GM12891 (cell line): Measurements from ENCODE around the gene RBPJL.
A peak's percentile ranks its signal among the peaks of the same experiment; 100 is the strongest.

Experiments used
- DNase-seq: peaks from one replicate; pipeline ENCODE4 v3.0.0; 2011; ENCODE audit warnings: low spot score; ENCODE audit not compliant: insufficient read length
- FAIRE-seq: peaks from 2 replicates; lab custom pipeline; 2011; peaks lifted over from hg19 to GRCh38; lab: Jason Lieb, UNC
- PAX5 ChIP-seq: IDR thresholded peaks from 2 replicates; pipeline ENCODE4 v1.6.1; 2011; ENCODE audit warnings: low read length, moderate library complexity, mild to moderate bottlenecking; ENCODE audit not compliant: insufficient read depth, severe bottlenecking
- POLR2A ChIP-seq: IDR thresholded peaks from 2 replicates; pipeline ENCODE4 v1.6.1; 2011; ENCODE audit warnings: low read depth, low read length, control low read depth
- POLR2AphosphoS5 ChIP-seq: IDR thresholded peaks from 2 replicates; pipeline ENCODE4 v1.6.1; 2011; ENCODE audit warnings: low read depth, low read length, control low read depth
- POU2F2 ChIP-seq: IDR thresholded peaks from 2 replicates; pipeline ENCODE4 v1.6.1; 2011; ENCODE audit warnings: low read depth, mild to moderate bottlenecking, control low read depth, low read length, moderate library complexity
- SPI1 ChIP-seq: IDR thresholded peaks from 2 replicates; pipeline ENCODE4 v1.6.1; 2011; ENCODE audit warnings: low read depth, low read length, control low read depth
- TAF1 ChIP-seq: IDR thresholded peaks from 2 replicates; pipeline ENCODE4 v1.6.1; 2011; ENCODE audit warnings: low read depth, low read length, control low read depth

Gene RBPJL

GRCh38 chr20:45358282-45359068 lies 51.8 kb downstream of the RBPJL start:
- TF ChIP-seq TAF1: no peak
- TF ChIP-seq PAX5: no peak
- TF ChIP-seq POLR2AphosphoS5: no peak
- TF ChIP-seq SPI1: no peak
- no peak for TF ChIP-seq POLR2A
- no peak for TF ChIP-seq POU2F2
- FAIRE-seq: no peak
- no peak for DNase-seq

- TF ChIP-seq PAX5: no peak
- TF ChIP-seq POU2F2: no peak
- no peak for TF ChIP-seq POLR2A
- no peak for TF ChIP-seq SPI1
- DNase-seq (no peak), FAIRE-seq (no peak)
Measured at GRCh38 chr20:45359069-45359405, 52.4 kb downstream of the RBPJL start.

- no peak for TF ChIP-seq PAX5
- TF ChIP-seq TAF1: no peak
- no peak for TF ChIP-seq SPI1
- TF ChIP-seq POU2F2: no peak
- no peak for TF ChIP-seq POLR2AphosphoS5
- TF ChIP-seq POLR2A: no peak
- DNase-seq (no peak), FAIRE-seq (no peak)
Measured at GRCh38 chr20:45359406-45360148, 52.9 kb downstream of the RBPJL start.

GRCh38 chr20:45361793-45362192 lies 55.2 kb downstream of the RBPJL start:
- DNase-seq (no peak), FAIRE-seq (no peak)
- TF ChIP-seq POU2F2: no peak
- TF ChIP-seq SPI1: peak; percentile 20; the same call in 1 of the 2 replicates
- TF ChIP-seq TAF1: no peak
- TF ChIP-seq PAX5: no peak
- TF ChIP-seq POLR2AphosphoS5: no peak
- TF ChIP-seq POLR2A: no peak

GRCh38 chr20:45362804-45363610 lies 56.4 kb downstream of the RBPJL start, which contains the start of gene SYS1:
Gene SYS1 (plus strand): TSS chr20:45363156. CDS start chr20:45363532, 376 bp downstream.
- peak; percentile 97 for FAIRE-seq
- DNase-seq: peak; percentile 82
- TF ChIP-seq POLR2A: peak; percentile 85
- peak; percentile 55; the same call in 1 of the 2 replicates for TF ChIP-seq TAF1
- peak; percentile 84 for TF ChIP-seq POLR2AphosphoS5
- no peak for TF ChIP-seq PAX5
- peak; percentile 66 for TF ChIP-seq SPI1
- no peak; the same call in 1 of the 2 replicates for TF ChIP-seq POU2F2

- no peak for FAIRE-seq
- TF ChIP-seq SPI1: no peak
- no peak for TF ChIP-seq POLR2A
- no peak for TF ChIP-seq TAF1
- TF ChIP-seq PAX5: no peak
- TF ChIP-seq POLR2AphosphoS5: no peak
- TF ChIP-seq POU2F2: no peak
- no peak for DNase-seq
Measured at GRCh38 chr20:45363611-45364492, 57.2 kb downstream of the RBPJL start.

GRCh38 chr20:45365444-45365970 lies 58.9 kb downstream of the RBPJL start:
- TF ChIP-seq SPI1 (no peak), POU2F2 (no peak), POLR2AphosphoS5 (no peak), PAX5 (no peak), TAF1 (no peak), POLR2A (no peak)
- DNase-seq: no peak

GRCh38 chr20:45366192-45366591 lies 59.6 kb downstream of the RBPJL start:
- FAIRE-seq: no peak
- TF ChIP-seq POLR2AphosphoS5: no peak
- TF ChIP-seq SPI1: no peak
- TF ChIP-seq POU2F2: no peak
- no peak for DNase-seq

More at GRCh38 chr20:45365444-45365970, 58.9 kb downstream of the RBPJL start:
- no peak for FAIRE-seq
